Testis (tissue), 3 donors: ENCODE measurements around the gene SALL2. TPM values are rescaled to one million over a fixed set of nuclear protein-coding genes. Genes with fewer than 3 reads are reported as not detected.

Source experiments
- DNase-seq: peaks from one replicate; pipeline ENCODE4 v3.0.0-alpha.2; 2019
- H3K27ac ChIP-seq, 2 donors: fragments of 200-600 bp; sonication (generic); one replicate each; pipeline ENCODE4 v1.5.1; 2019
- H3K27me3 ChIP-seq: fragments of 200-600 bp; sonication (generic); one replicate; pipeline ENCODE4 v1.5.1; 2019
- H3K36me3 ChIP-seq: fragments of 200-600 bp; sonication (generic); one replicate; pipeline ENCODE4 v1.5.1; 2017; ENCODE audit warnings: low read depth; ENCODE audit errors: missing control alignments
- H3K4me1 ChIP-seq: fragments of 200-600 bp; sonication (generic); one replicate; pipeline ENCODE4 v1.5.1; 2019
- H3K4me3 ChIP-seq, 2 donors: fragments of 200-600 bp; sonication (generic); one replicate each; pipeline ENCODE4 v1.5.1; 2017 to 2019
- H3K9me3 ChIP-seq: fragments of 200-600 bp; sonication (generic); one replicate; pipeline ENCODE4 v1.5.1; 2017
- POLR2A ChIP-seq: fragments of 450-650 bp; IDR thresholded peaks from one replicate; pipeline ENCODE4 v1.6.1; 2017; ENCODE audit warnings: antibody characterized with exemption, mild to moderate bottlenecking, moderate library complexity
- WGBS, 2 donors: methylation state at CpG; one replicate each; pipeline ENCODE4 v1.1.5; 2018; 5-methylcytosine and 5-hydroxymethylcytosine counted together
- intact Hi-C: fragments of 100-400 bp; cut with DNase I; formaldehyde crosslinking; loops from one replicate; pipeline ENCODE4 v1.15.1; 2023; ENCODE audit warnings: low total_unique reads
- polyA plus RNA-seq: library from polyadenylated mRNA; stranded (reverse); fragments of 350-450 nt; fragmentation: Illumina TruSeq; extraction: RNeasy Lipid Tissue Mini Kit (QIAGEN cat#74804); gene quantifications from one replicate; pipeline ENCODE4 v1.2.3, GENCODE V29; 2014; ENCODE audit warnings: low read depth, low replicate concordance; ENCODE audit not compliant: insufficient read depth
- total RNA-seq, 2 donors: library from RNA; depleted of rRNA; stranded (reverse); fragments of >200 nt; gene quantifications; one replicate each; pipeline ENCODE4 v1.2.3, GENCODE V29; 2016
- TF ChIP-seq, protein P1 (sequence below), 3 experiments: fragments of 450-650 bp in 2 of 3; fragments of 200-600 bp in 1 of 3; sonication (generic) in 1 of 3; IDR thresholded peaks; one replicate each; pipeline ENCODE4 v1.5.1; 2016 to 2019; ENCODE audit warnings: antibody characterized with exemption in 3 of 3, mild to moderate bottlenecking in 2 of 3, moderate library complexity in 1 of 3

The SALL2 gene
- total and polyA plus RNA-seq, 3 donors from 2014 or later, result 4.1 to 5.5 (median 5.0) TPM

DNA sequence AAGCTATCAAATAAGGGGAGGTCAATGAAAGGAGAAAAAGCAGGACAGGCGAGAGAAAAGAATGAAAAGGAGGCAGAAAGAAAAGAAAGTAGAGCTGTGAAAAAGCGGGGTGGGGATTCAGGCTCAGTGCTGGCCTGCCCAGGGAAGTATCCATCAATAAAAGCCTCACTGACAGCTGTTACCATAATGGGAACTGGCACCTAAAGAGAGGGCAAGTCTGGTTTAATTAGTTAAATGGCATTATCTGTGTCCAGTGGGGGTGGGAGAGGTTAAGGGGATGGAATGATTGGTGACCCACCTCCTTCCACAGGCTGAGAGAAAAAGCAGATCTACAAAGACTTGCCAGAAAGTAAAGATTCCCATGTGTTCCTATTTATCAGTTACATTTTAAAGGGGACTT lies 7.4 kb downstream of the SALL2 start:
- Histone ChIP-seq H3K36me3 (no peaks in the 10 kb centered on the region), H3K4me3 (no peak overlapping the region), H3K4me1 (no peaks in the 10 kb centered on the region), H3K27ac (no peak overlapping the region), H3K27me3 (no peaks in the 10 kb centered on the region), H3K9me3 (no peaks in the 10 kb centered on the region)
- TF ChIP-seq, protein P1, sequence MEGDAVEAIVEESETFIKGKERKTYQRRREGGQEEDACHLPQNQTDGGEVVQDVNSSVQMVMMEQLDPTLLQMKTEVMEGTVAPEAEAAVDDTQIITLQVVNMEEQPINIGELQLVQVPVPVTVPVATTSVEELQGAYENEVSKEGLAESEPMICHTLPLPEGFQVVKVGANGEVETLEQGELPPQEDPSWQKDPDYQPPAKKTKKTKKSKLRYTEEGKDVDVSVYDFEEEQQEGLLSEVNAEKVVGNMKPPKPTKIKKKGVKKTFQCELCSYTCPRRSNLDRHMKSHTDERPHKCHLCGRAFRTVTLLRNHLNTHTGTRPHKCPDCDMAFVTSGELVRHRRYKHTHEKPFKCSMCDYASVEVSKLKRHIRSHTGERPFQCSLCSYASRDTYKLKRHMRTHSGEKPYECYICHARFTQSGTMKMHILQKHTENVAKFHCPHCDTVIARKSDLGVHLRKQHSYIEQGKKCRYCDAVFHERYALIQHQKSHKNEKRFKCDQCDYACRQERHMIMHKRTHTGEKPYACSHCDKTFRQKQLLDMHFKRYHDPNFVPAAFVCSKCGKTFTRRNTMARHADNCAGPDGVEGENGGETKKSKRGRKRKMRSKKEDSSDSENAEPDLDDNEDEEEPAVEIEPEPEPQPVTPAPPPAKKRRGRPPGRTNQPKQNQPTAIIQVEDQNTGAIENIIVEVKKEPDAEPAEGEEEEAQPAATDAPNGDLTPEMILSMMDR (IDR thresholded peaks at IDR 0.05), result no peak
- TF ChIP-seq POLR2A, result no peak
- DNase-seq, result no peak
- intact Hi-C loops, result no loop called here
- 76 to 81% methylated on average over 2 of the region's 2 CpGs for WGBS, 2 donors

GRCh38 chr14:21514341-21514740 lies 11.8 kb downstream of the SALL2 start:
- H3K9me3 ChIP-seq, result no peaks in the 10 kb centered on the region
- no peak overlapping the region for H3K27ac ChIP-seq
- 78 to 95% methylated on average over 1 of the region's 1 CpG for WGBS, 2 donors
- no peaks in the 10 kb centered on the region for H3K27me3 ChIP-seq
- intact Hi-C loops, result no loop called here
- TF ChIP-seq, protein P1 (IDR thresholded peaks at IDR 0.05), result no peak
- no peak for TF ChIP-seq POLR2A
- no peak for DNase-seq
- peaks cover 9% of the 10 kb centered on the region for H3K4me1 ChIP-seq
- no peaks in the 10 kb centered on the region for H3K36me3 ChIP-seq
- H3K4me3 ChIP-seq, result no peak overlapping the region

DNA sequence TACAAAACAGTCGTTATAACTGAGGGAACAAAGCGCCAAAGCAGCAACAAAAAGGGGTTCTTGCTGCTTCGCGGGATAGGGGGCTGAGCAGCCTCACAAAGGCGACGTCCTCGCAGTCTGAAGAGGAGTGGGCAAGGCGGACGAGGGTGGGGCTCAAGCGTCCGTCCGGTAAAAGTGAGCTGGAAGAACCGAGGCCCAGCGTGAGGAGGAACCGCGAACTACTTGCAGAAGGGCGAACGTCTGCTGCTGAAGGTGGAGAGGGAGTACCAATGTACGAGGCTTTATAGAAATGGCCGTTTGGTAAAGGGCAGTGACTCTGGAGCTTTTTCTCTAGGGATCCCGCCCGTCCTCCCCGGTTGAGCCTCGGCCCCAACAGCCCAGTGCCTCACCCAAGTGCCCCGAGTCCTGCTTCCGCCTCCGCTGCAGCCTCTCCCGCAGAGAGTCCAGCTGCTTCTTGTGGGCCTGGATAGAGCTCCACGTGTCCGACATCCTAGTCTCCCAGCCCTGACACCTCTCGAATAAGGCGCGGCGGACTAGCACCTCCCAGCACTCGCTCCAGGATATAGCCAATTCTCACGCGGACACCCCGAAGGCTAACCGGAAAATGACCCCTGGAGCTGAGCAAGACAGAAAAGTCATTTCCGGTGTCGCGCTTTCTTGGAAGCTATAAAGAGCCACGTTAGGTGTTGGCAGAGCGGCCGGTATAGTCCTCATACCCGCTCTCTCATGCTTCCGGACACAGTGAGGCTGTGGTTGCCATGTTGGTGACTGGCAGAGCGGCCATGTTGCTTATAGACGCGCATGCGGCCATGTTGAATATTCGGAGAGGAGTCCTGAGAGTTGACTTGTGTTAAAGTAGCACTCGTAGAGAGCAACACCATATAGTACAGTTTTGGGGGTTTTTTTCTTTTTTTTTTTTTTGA lies 15.2 kb downstream of the SALL2 start, which contains the start of gene METTL3:
TSS of gene METTL3 (minus strand) at position 606 of the 923 bp plus-strand sequence. CDS start at position 489, 117 bp downstream.
- peak within 1 kb of the TSS; percentile 66 to 74 for H3K27ac ChIP-seq
- H3K4me3 ChIP-seq, result peak within 1 kb of the TSS; percentile 78 to 85
- H3K4me1 ChIP-seq, result peaks cover 9% of the 10 kb centered on the region
- WGBS, 2 donors, result 0% methylated on average over 46 to 53 of the region's 53 CpGs
- TF ChIP-seq, protein P1 (IDR thresholded peaks at IDR 0.05), result peak in 1 of 3 experiments; percentile 6
- TF ChIP-seq POLR2A, result no peak
- no peaks in the 10 kb centered on the region for H3K27me3 ChIP-seq
- peak; percentile 100 for DNase-seq
- H3K9me3 ChIP-seq, result no peaks in the 10 kb centered on the region
- H3K36me3 ChIP-seq, result no peaks in the 10 kb centered on the region
- intact Hi-C loops, result no loop called here

- 59 to 60% methylated on average over 6 of the region's 6 CpGs for WGBS, 2 donors
- Histone ChIP-seq H3K36me3 (no peaks in the 10 kb centered on the region), H3K27ac (no peak overlapping the region), H3K4me1 (peaks cover 9% of the 10 kb centered on the region), H3K9me3 (no peaks in the 10 kb centered on the region), H3K4me3 (peak overlapping the region in 1 of 2 donors; percentile 85), H3K27me3 (no peaks in the 10 kb centered on the region)
- no peak for DNase-seq
- TF ChIP-seq, protein P1 (IDR thresholded peaks at IDR 0.05), result no peak
- TF ChIP-seq POLR2A, result no peak
- intact Hi-C loops, result no loop called here
Observed at GRCh38 chr14:21509432-21510143, 16.6 kb downstream of the SALL2 start.
